Stimulated activated naive CD8-positive, alpha-beta T cell treated with anti-CD3 and anti-CD28 coated beads, Interleukin-15, Interleukin-2, amounts not matched to agents 100 ng/mL and 50 ng/mL, for 24 hours (primary cell): ENCODE results near the gene COX8C.
A peak's percentile ranks its signal among the peaks of the same experiment; 100 is the strongest.

Experiments used
- H3K27ac Mint-ChIP-seq: one replicate; pipeline ENCODE4 v1.8.0; 2021; ENCODE audit warnings: mild to moderate bottlenecking, mixed read lengths
- H3K27me3 Mint-ChIP-seq: one replicate; pipeline ENCODE4 v1.8.0; 2021; ENCODE audit warnings: mixed read lengths
- H3K36me3 Mint-ChIP-seq: one replicate; pipeline ENCODE4 v1.8.0; 2021; ENCODE audit warnings: low read depth, mixed read lengths
- H3K4me1 Mint-ChIP-seq: one replicate; pipeline ENCODE4 v1.8.0; 2021; ENCODE audit warnings: low read depth, mixed read lengths
- H3K4me3 Mint-ChIP-seq: one replicate; pipeline ENCODE4 v1.8.0; 2021; ENCODE audit warnings: mild to moderate bottlenecking, mixed read lengths
- H3K9me3 Mint-ChIP-seq: one replicate; pipeline ENCODE4 v1.8.0; 2021; ENCODE audit warnings: mixed read lengths

The COX8C gene

GRCh38 chr14:93317210-93317874, 29.6 kb upstream of the COX8C start:
- H3K4me3 Mint-ChIP-seq, result no peak overlapping the region
- H3K9me3 Mint-ChIP-seq, result no peaks in the 10 kb centered on the region
- peaks cover 11% of the 10 kb centered on the region for H3K36me3 Mint-ChIP-seq
- no peaks in the 10 kb centered on the region for H3K27me3 Mint-ChIP-seq
- no peak overlapping the region for H3K27ac Mint-ChIP-seq
- peaks cover 25% of the 10 kb centered on the region for H3K4me1 Mint-ChIP-seq

DNA sequence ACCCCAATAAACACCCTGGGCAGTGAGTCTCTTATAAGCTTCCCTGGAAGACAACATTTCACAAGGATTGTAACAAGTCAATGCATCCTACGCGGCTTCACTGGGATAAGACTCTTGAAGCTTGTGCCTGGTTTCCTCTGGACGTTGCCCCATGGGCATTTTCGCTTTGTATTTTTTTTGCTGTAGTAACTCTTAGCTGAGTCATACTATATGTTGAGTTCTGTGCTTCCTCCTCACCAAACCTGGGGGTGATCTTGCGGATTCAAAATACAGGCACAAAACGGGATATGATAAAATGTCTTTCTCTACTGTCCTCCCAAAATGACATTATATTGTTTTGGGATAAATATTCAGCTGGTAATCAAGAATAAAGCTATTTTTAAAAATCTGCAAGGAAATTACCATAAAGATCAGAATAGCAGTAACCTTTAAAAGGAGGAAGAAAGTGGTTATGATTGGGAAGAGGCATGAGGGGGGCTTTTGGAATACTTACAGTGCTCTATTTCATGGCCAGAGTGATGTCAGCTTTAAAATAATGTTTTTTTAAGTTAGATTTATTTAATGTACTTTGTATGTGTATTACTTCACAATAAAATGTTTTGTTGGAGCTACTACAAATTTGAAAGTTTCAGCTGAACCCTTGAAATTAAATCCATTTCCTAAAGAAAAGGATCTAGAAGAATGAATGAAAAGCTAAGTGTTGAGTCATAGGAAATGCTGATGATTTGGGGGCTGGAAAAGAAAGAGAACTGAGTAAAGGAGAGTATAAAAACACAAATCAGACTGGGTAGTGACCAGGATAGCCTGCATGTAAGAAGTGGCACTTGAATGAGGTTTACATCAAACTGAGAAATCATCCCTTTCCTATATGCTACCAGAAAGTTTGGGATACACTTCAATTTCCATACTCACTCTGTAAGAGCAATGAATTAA, 28.8 kb upstream of the COX8C start:
- Mint-ChIP-seq H3K4me1 (peaks cover 25% of the 10 kb centered on the region), H3K27me3 (no peaks in the 10 kb centered on the region), H3K36me3 (peaks cover 11% of the 10 kb centered on the region), H3K4me3 (no peak overlapping the region), H3K9me3 (no peaks in the 10 kb centered on the region), H3K27ac (no peak overlapping the region)

DNA sequence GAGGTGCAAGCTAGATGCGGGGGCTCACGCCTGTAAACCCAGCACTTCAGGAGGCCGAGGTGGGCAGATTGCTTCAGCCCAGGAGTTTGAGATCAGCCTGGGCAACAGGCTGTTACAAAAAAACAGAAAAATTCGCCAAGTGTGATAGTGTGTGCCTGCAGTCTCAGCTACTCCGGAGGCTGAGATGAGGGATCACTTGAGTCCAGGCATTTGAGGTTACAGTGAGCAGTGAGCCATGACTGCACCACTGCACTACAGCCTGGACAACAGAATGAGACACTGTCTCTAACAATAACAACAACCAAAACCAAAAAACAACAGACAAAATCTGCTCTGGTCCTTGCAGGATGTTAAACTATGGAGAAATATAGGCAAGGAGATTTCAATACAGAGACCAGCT, 28.1 kb upstream of the COX8C start:
- H3K9me3 Mint-ChIP-seq, result no peaks in the 10 kb centered on the region
- no peak overlapping the region for H3K27ac Mint-ChIP-seq
- peaks cover 32% of the 10 kb centered on the region for H3K4me1 Mint-ChIP-seq
- H3K36me3 Mint-ChIP-seq, result peaks cover 17% of the 10 kb centered on the region
- no peaks in the 10 kb centered on the region for H3K27me3 Mint-ChIP-seq
- H3K4me3 Mint-ChIP-seq, result no peak overlapping the region

DNA sequence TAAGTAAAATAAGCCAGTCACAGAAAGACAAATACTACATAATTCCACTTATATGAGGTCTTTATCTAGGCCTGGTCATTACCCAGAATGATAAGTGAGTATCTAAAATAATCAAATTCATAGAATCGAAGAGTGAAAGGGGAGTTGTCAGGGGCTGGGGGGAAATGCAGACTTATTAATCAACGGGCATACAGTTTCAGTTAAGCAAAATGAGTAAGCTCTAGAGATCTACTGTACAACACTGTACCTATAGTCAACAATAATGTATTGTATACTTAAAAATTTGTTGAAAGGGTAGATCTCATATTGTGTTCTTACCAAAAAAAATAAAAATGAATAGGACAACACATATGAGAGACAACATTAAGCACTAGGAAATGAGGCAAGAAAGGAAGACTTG, 27.5 kb upstream of the COX8C start:
- Mint-ChIP-seq H3K4me3 (no peak overlapping the region), H3K9me3 (no peaks in the 10 kb centered on the region), H3K36me3 (peaks cover 20% of the 10 kb centered on the region), H3K4me1 (peaks cover 33% of the 10 kb centered on the region), H3K27ac (peak overlapping the region; percentile 14), H3K27me3 (no peaks in the 10 kb centered on the region)

GRCh38 chr14:93319958-93320357, 27.0 kb upstream of the COX8C start:
- H3K4me3 Mint-ChIP-seq, result no peak overlapping the region
- peaks cover 37% of the 10 kb centered on the region for H3K4me1 Mint-ChIP-seq
- H3K27ac Mint-ChIP-seq, result peak overlapping the region; percentile 14
- H3K9me3 Mint-ChIP-seq, result no peaks in the 10 kb centered on the region
- no peaks in the 10 kb centered on the region for H3K27me3 Mint-ChIP-seq
- H3K36me3 Mint-ChIP-seq, result peaks cover 23% of the 10 kb centered on the region

DNA sequence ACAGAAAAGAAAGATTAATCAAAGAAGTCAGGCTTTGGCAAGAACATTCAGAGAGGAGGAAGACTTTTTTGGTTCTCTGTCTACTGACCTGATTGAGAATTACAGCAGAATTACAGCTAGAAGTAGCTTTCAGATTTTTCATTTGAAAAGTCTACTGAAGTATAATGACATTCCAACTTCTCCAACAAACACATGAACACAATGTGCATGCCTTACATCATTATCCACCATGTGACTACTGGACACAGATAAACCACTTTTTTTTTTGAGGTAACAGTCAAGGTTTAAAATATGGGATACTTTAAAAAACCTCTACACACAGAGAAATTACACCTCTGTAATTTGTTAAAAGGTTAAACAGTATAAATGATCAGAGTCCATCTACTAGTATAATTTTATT, 26.5 kb upstream of the COX8C start:
- Mint-ChIP-seq H3K4me1 (peaks cover 37% of the 10 kb centered on the region), H3K27ac (no peak overlapping the region), H3K36me3 (peaks cover 23% of the 10 kb centered on the region), H3K4me3 (no peak overlapping the region), H3K27me3 (no peaks in the 10 kb centered on the region), H3K9me3 (no peaks in the 10 kb centered on the region)

DNA sequence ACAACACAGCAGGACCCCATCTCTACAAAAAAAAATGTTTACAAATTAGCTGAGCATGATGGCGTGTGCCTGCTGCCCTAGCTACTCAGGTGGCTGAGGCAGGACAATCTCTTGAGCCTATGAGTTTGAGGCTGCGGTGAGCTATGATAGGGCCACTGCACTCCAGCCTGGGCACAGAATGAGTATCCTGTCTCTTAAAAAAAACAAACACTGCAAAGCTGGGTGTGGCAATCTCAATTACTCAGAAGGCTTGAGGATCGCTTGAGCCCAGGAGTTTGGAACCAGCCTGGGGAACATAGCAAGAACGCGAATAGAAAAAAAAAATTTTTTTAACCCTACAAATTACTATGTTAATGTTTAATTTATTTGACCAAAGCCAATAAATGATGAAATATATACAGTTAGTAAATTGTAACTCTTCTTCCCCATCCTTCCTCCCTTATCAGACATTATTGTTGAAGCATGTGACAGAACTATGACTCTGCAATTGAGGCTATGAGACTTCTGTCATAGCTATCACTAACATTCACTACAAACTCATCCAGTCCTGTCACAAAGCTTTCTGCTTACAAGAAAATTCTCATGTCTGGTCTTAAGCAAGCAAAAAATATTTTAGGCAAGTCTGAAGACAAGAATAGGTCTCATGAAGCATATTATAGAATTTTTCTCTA, 23.9 kb upstream of the COX8C start:
- H3K4me1 Mint-ChIP-seq, result peaks cover 37% of the 10 kb centered on the region
- H3K36me3 Mint-ChIP-seq, result peaks cover 19% of the 10 kb centered on the region
- H3K4me3 Mint-ChIP-seq, result no peak overlapping the region
- no peak overlapping the region for H3K27ac Mint-ChIP-seq
- H3K27me3 Mint-ChIP-seq, result no peaks in the 10 kb centered on the region
- no peaks in the 10 kb centered on the region for H3K9me3 Mint-ChIP-seq

DNA sequence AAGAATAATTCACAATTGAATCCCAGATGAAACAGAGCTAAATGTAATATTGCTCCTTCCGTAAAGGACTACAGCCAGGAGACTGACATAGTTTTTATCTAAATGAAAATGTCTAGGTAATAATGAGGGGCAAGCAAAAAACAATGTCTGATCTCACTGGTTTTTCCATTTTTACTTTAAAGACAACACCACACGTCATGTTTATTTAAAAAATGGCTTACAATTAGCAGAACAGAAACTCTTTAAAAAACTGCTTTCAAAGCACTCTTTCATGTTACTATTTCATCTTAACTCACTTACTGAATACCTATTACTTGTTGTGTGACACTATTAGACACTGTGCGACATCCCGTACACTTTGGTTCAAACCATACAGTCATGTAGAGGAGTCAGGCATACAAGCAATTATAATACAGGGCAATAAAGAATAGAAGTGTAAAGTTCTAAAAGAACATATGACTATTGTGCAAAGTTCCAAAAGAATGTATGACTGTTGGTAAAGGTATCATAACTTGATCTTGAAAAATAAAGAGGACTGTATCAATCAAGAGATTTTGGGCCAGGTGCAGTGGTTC, 23.3 kb upstream of the COX8C start:
- H3K27ac Mint-ChIP-seq, result no peak overlapping the region
- H3K36me3 Mint-ChIP-seq, result peaks cover 19% of the 10 kb centered on the region
- H3K27me3 Mint-ChIP-seq, result no peaks in the 10 kb centered on the region
- peaks cover 36% of the 10 kb centered on the region for H3K4me1 Mint-ChIP-seq
- no peaks in the 10 kb centered on the region for H3K9me3 Mint-ChIP-seq
- no peak overlapping the region for H3K4me3 Mint-ChIP-seq

- no peaks in the 10 kb centered on the region for H3K27me3 Mint-ChIP-seq
- no peak overlapping the region for H3K4me3 Mint-ChIP-seq
- no peaks in the 10 kb centered on the region for H3K9me3 Mint-ChIP-seq
- peaks cover 19% of the 10 kb centered on the region for H3K36me3 Mint-ChIP-seq
- no peak overlapping the region for H3K27ac Mint-ChIP-seq
- H3K4me1 Mint-ChIP-seq, result peaks cover 45% of the 10 kb centered on the region
Observed at GRCh38 chr14:93326196-93326595, 20.8 kb upstream of the COX8C start.

GRCh38 chr14:93328546-93328945, 18.4 kb upstream of the COX8C start:
- Mint-ChIP-seq H3K27ac (no peak overlapping the region), H3K4me1 (peaks cover 54% of the 10 kb centered on the region), H3K36me3 (peaks cover 10% of the 10 kb centered on the region), H3K4me3 (no peak overlapping the region), H3K27me3 (no peaks in the 10 kb centered on the region), H3K9me3 (no peaks in the 10 kb centered on the region)

DNA sequence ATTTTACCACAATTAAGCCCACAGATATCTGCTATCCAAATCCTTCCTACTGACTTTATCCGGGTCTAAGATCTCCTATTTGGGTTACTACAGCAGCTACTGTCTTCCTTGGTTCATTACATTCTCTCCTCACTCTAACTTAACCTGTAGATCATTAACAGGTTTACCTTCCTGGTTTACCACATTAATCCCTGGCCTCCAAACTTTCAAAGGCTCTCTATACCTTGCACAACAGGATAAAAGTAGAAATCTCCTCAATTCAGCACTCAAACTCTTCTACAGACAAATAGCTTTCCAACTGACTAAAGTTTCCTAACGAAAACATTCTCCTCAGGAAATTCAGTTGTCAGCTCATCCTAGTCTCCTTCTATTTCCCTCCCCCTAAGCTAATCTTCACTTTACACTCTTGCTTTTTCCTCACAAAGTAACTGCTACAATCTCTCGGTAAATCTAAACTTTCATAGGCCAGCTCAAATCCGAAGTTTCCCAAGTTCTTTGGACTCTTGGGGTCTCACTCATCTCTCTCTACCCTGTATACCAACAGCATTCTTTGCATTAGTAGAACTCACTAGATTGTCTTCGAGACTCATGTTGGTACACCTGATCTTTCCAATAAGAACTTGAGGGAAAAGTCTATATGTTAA, 16.9 kb upstream of the COX8C start:
- Mint-ChIP-seq H3K36me3 (no peaks in the 10 kb centered on the region), H3K4me3 (no peak overlapping the region), H3K27me3 (no peaks in the 10 kb centered on the region), H3K4me1 (peaks cover 59% of the 10 kb centered on the region), H3K9me3 (no peaks in the 10 kb centered on the region), H3K27ac (peak overlapping the region; percentile 17)

- H3K9me3 Mint-ChIP-seq, result no peaks in the 10 kb centered on the region
- H3K27me3 Mint-ChIP-seq, result no peaks in the 10 kb centered on the region
- no peaks in the 10 kb centered on the region for H3K36me3 Mint-ChIP-seq
- H3K27ac Mint-ChIP-seq, result peak overlapping the region; percentile 45
- H3K4me1 Mint-ChIP-seq, result peaks cover 61% of the 10 kb centered on the region
- H3K4me3 Mint-ChIP-seq, result peak overlapping the region; percentile 91
Observed at GRCh38 chr14:93330609-93331000, 16.4 kb upstream of the COX8C start.

GRCh38 chr14:93331002-93331727, 15.8 kb upstream of the COX8C start:
- Mint-ChIP-seq H3K36me3 (no peaks in the 10 kb centered on the region), H3K27me3 (no peaks in the 10 kb centered on the region), H3K4me3 (peak overlapping the region; percentile 91), H3K27ac (peak overlapping the region; percentile 45), H3K4me1 (peaks cover 61% of the 10 kb centered on the region), H3K9me3 (no peaks in the 10 kb centered on the region)
